GM18519 (cell line): Measurements from ENCODE around the gene ACOXL.

ENCODE experiments used
- ATAC-seq: cut with Tn5 transposase; IDR thresholded peaks from one replicate; pipeline ENCODE4 v1.9.1; 2021; ENCODE audit warnings: mild to moderate bottlenecking, moderate library complexity; ENCODE audit not compliant: unreplicated experiment, low FRiP score

ACOXL gene

GRCh38 chr2:110751642-110752041 is 19.3 kb downstream of the ACOXL start:
- ATAC-seq: no peak

GRCh38 chr2:110752871-110753270 is 20.5 kb downstream of the ACOXL start:
- ATAC-seq: no peak

- ATAC-seq: no peak
These were observed 23.2 kb downstream of the ACOXL start for GRCh38 chr2:110755491-110756078.

- ATAC-seq: no peak
These were observed 27.0 kb downstream of the ACOXL start for GRCh38 chr2:110759411-110759810.

- no peak for ATAC-seq
These were observed 32.6 kb downstream of the ACOXL start for GRCh38 chr2:110764931-110765330.

GRCh38 chr2:110766291-110766690 is 33.9 kb downstream of the ACOXL start:
- ATAC-seq: no peak

GRCh38 chr2:110768591-110768990 is 36.2 kb downstream of the ACOXL start:
- no peak for ATAC-seq

- no peak for ATAC-seq
These were observed 38.1 kb downstream of the ACOXL start for GRCh38 chr2:110770404-110770958.

- ATAC-seq: no peak
These were observed 38.6 kb downstream of the ACOXL start for GRCh38 chr2:110770959-110771431.

GRCh38 chr2:110771547-110772382 is 39.4 kb downstream of the ACOXL start:
- ATAC-seq: no peak

- ATAC-seq: no peak
These were observed 40.0 kb downstream of the ACOXL start for GRCh38 chr2:110772383-110772755.

GRCh38 chr2:110773401-110773921 is 41.1 kb downstream of the ACOXL start:
- ATAC-seq: no peak

- no peak for ATAC-seq
These were observed 42.3 kb downstream of the ACOXL start for GRCh38 chr2:110774701-110775100.

- no peak for ATAC-seq
These were observed 45.3 kb downstream of the ACOXL start for GRCh38 chr2:110777531-110778311.

GRCh38 chr2:110780461-110780860 is 48.1 kb downstream of the ACOXL start:
- no peak for ATAC-seq

GRCh38 chr2:110783196-110783873 is 51.0 kb downstream of the ACOXL start:
- ATAC-seq: no peak

GRCh38 chr2:110784047-110784631 is 51.8 kb downstream of the ACOXL start:
- ATAC-seq: no peak

- no peak for ATAC-seq
These were observed 53.1 kb downstream of the ACOXL start for GRCh38 chr2:110785439-110785838.

- no peak for ATAC-seq
These were observed 56.6 kb downstream of the ACOXL start for GRCh38 chr2:110788976-110789375.

- no peak for ATAC-seq
These were observed 57.3 kb downstream of the ACOXL start for GRCh38 chr2:110789706-110790105.
